Measurements from ENCODE around the gene NSA2.
A peak's percentile ranks its signal among the peaks of the same experiment; 100 is the strongest.
"Not testable (repeated sequence)": the region's sequence is repeated elsewhere in the genome, so short reads cannot be mapped to it uniquely, and the experiment has no call there.

NSA2 gene

GRCh38 chr5:74766849-74767578 is at the start of gene NSA2, which contains the start of gene GFM2:
Gene NSA2, plus strand, starts transcription at chr5:74767249. Its CDS starts 112 bp downstream, at chr5:74767361.
Gene GFM2, minus strand, starts transcription at chr5:74767117. Its CDS starts 3,375 bp downstream, at chr5:74763742.
- DNase-seq (ENCODE audit: low read depth in 2 of 3, low spot score in 2 of 3) = peak; percentile 75 to 80 (median 79)

DNA sequence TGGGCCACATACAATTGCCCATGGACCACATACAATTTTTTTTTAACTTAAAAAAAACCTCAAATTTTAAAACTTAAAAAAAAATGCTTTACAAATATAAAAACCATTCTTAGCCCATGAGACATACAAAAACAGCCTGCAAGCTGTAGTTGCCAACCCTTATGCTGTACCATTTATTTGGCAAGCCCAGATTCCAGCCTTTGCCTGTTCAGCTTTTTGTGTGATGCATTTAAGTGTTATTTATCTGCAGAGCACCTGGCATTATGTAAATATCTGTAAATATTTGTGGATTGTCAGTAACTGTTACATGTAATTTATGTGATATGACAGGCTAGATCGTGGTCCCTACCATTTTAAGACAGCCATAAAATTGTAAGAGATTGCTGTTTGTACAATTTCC is 49.5 kb upstream of the NSA2 start:
- DNase-seq (ENCODE audit: low read depth in 2 of 3, low spot score in 2 of 3) = no peak

GRCh38 chr5:74722271-74722670 is 44.8 kb upstream of the NSA2 start:
- no peak for DNase-seq (ENCODE audit: low read depth in 2 of 3, low spot score in 2 of 3)

DNA sequence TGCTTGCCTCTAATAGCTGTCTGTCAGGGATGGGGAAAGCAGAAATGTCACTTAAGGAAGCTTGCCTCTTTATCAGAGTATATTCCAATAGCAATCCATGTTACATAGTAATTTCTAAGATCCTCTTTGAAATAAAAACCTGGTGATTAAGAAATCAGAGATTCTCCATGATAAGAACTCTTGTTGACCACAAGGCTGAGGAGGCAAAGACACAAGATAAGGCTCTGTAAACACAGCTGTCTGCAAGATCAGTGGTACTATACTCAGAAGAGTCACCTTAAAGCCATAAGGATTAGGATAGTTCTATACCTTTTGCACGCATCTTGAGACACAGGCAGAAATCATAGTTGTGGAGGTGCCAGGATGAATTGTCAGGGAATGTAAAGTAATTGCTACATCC is 41.7 kb upstream of the NSA2 start:
- DNase-seq (ENCODE audit: low read depth in 2 of 3, low spot score in 2 of 3) = no peak

DNA sequence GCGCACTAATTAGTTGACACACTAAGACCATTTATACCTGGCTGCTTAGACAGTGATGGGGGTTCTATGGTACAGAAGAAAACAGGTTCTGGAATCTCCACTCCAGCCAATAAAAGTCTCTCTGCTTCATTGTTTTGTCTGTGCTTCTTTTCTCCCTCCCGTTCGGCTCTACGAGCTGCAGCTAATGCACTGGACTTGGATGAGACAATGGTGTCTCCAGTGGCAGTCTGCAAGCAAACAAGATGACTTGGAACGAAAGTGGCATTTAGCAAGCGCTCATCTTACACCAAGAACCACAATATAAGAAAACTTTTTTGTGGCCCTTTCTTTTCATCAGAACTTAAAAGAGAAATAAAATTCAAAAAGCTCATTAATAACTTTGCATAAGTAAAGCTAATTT is 30.3 kb upstream of the NSA2 start:
- no peak for DNase-seq (ENCODE audit: low read depth in 2 of 3, low spot score in 2 of 3)

- no peak for DNase-seq (ENCODE audit: low read depth in 2 of 3, low spot score in 2 of 3)
These were observed 28.6 kb upstream of the NSA2 start for GRCh38 chr5:74738406-74738805.

DNA sequence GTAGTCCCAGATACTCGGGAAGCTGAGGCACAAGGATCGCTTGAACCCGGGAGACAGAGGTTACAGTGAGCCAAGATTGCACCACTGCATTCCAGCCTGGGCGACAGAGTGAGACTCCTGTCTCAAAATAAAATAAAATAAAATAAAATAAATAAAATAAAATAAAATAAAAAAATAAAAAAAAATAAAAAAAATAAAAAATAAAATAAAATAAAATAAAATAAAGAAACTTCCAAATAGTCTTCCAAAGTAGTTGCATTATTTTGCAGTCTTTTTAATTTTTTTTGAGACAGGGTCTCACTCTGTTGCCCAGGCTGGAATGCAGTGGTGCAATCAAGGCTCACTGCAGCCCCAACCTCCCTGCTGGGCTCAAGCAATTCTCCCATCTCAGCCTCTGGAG is 18.3 kb upstream of the NSA2 start:
- DNase-seq (ENCODE audit: low read depth in 2 of 3, low spot score in 2 of 3) = not testable (repeated sequence)

GRCh38 chr5:74761241-74761640 is 5.8 kb upstream of the NSA2 start:
- DNase-seq (ENCODE audit: low read depth in 2 of 3, low spot score in 2 of 3) = no peak

- no peak for DNase-seq (ENCODE audit: low read depth in 2 of 3, low spot score in 2 of 3)
These were observed 4.5 kb upstream of the NSA2 start for GRCh38 chr5:74762599-74762998.

DNA sequence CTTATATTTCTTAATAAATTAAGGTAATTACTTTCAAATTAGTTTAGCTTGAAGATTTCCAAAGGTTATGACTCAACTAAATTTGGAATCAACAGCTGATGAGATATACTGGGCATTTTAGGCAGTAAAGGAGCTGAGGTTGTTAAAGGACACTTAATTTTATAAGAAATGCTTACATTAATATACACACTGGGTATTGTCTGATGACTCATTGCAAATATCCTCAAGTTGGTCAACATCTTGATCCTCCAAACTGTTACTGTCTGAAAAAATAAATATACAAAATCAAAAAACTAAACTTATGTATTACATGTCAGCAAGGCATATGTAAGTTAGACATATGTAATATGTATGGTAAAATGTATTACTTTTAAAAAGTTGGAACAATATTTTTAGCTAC is 3.5 kb upstream of the NSA2 start:
- DNase-seq (ENCODE audit: low read depth in 2 of 3, low spot score in 2 of 3) = no peak

DNA sequence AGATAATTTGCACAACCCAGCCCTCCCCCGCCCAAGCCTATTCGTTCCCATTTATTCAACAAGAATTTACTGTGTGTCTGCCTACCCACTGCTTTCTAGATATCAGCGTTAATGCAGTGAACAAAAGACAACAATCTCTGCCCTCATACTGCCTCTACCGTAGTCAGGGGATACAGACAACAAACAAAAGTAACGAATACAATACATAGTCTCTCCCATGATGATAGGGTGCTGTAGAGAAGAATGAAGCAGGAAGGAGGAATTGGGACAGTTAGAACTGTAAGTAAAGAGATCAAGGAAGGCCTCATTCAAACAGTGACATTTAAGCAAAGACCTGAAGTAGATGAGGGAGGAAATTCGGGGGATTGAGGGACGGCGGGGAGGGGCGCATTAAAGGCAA is 1.8 kb upstream of the NSA2 start:
- no peak for DNase-seq (ENCODE audit: low read depth in 2 of 3, low spot score in 2 of 3)

DNA sequence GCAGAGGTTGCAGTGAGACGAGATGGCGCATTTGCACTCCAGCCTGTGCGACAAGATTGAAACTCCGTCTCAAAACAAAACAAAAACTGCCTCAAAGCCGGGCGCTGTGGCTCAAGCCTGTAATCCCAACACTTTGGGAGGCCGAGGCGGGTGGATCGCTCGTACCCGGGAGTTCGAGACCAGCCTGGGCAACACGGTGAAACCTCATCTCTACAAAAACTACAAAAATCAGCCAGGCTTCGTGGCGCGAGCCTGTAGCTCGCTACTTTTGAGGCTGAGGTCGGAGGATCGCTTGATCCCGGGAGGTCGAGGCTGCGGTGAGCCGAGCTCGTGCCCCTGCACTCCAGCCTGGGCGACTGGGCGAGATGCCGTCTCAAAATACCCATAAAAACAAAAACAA is 1.1 kb upstream of the NSA2 start:
- DNase-seq (ENCODE audit: low read depth in 2 of 3, low spot score in 2 of 3) = no peak

DNA sequence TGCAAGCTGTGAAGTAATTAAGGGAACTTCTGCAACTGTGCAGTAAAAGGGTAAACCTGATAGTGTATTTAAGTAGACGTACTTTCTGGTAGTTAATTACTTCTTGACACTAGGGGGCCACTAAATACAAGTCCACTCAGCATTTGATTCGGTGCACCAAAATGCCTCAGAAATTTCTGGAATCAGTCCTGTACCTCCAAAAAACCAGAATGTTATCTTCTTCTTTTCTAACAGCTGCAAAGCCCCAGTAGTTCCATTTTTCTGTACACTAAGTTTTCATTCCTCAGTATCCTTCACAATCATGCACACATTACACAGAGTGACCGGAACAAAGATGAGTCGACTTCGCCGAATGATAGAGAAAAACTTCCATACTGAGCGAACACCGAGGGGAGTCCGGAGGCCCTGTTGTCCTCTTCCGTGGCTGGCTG is 616 bp upstream of the NSA2 start:
- DNase-seq (ENCODE audit: low read depth in 2 of 3, low spot score in 2 of 3) = no peak

DNA sequence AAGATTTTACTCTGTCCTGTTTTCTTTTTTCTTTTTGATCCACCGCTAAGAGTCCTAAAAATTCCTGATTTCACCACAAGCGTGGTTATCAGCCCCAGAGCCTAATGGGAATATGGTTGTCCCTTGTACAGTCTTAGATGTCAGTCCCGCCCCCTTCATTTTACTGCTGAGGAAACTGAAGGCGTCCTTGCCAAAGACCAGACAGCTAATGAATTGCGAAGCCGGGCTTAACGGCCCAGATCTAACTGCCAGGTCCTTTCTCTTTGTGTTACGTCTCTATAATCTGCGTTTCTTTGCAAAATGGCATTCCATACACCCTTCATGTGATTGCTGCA is 497 bp downstream of the NSA2 start:
- DNase-seq (ENCODE audit: low read depth in 2 of 3, low spot score in 2 of 3) = no peak

DNA sequence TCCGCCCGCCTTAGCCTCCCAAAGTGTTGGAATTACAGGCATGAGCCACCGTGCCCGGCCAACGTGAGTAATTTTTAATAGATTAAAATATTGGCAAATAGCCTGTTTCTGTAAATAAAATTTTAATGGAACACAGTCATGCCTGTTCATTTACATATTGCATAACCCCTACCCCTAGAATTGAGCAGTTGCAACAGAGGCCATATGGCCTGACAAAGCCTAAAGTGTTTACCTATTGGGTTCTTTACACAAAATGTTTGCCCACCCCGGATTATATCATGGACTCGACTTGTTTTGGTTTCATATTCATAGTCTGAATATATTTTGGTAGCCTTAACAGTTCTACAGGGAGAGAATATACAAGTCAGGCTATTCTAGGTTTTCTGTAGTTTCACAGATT is 5.3 kb downstream of the NSA2 start:
- no peak for DNase-seq (ENCODE audit: low read depth in 2 of 3, low spot score in 2 of 3)

- no peak for DNase-seq (ENCODE audit: low read depth in 2 of 3, low spot score in 2 of 3)
These were observed 11.6 kb downstream of the NSA2 start for GRCh38 chr5:74778609-74779008.

DNA sequence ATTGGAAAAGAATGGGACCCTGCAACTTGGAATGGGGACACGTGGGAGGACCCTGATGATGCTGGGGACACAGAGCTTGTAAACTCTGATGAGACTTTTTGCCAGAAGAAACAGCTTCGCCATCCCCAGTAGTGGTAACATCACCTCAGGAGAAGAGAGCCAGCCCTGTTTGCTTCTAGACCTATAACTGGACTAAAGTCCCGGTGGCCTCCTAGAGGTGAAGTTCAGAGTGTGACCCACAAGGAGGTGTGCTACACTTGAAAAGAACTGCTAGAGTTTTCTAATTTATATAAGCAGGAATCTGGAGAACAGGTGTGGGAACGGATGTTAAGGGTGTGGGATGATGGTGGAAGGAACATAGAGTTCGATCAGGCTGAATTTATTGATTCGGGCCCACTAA is 19.8 kb downstream of the NSA2 start:
- DNase-seq (ENCODE audit: low read depth in 2 of 3, low spot score in 2 of 3) = no peak

DNA sequence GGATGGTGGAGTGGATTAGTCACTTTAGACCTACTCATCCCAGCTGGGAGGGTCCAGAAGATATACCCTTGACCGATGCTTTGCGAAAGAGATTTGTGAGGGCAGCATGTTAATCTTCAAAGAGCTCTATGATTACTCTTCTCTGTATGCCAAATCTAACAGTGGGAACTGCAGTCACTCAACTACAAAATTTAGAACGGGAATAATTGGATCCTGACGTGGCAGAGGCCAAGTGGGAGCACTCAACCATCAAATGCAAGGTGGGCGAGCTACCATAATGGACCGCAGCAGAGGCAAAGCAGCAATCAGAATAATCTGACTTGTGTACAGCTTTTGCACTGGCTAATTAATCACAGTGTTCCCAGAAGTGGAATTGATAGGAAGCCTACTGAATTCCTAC is 20.4 kb downstream of the NSA2 start:
- no peak for DNase-seq (ENCODE audit: low read depth in 2 of 3, low spot score in 2 of 3)

DNA sequence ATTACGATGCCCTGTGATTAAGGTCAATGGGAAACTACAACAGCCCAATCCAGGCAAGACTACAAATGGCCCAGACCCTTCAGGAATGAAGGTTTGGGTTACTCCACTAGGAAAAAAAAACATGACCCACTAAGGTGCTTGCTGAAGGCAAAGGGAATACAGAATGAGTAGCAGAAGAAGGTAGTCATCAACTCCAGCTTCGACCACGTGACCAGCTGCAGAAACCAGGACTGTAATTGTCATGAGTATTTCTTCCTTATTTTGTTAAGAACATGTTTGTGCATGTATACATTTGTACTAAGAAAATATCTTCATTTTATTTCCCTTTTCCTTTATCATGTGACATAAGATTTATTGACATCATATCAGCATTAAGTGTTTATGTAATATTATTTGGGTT is 24.6 kb downstream of the NSA2 start:
- DNase-seq (ENCODE audit: low read depth in 2 of 3, low spot score in 2 of 3) = not testable (repeated sequence)

DNA sequence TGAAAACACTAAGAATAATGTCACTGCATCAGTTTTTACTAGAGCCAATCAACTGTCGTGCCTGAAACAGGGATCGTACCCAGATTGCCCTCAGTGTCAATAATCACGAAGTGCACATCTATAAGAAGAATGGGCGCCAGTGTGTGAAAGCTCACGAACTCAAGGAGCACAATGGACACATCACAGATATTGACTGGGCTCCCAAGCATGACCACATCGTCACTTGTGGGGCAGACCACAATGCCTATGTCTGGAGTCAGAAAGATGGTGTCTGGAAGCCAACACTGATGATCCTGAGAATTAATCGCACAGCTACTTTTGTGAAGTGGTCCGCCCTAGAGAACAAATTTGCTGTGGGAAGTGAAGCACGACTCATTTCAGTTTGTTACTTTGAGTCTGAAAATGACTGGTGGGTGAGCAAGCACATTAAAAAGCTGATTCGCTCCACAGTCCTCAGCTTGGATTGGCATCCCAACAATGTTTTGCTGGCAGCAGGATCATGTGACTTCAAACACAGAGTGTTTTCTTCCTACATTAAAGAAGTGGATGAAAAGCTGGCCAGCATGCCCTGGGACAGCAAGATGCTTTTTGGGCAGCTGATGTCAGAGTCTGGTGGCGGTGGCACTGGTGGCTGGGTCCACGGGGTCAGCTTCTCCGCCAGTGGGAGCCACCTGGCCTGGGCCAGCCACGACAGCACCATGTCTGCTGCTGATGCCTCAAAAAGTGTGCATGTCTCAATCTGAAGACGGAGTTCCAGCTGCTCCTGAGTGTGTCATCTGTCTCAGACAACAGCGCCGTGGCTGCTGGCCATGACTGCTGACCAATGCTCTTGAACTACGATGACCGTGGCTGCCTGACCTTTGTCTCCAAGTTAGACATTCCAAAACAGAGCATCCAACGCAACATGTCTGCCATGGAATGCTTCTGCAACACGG is 32.2 kb downstream of the NSA2 start:
- DNase-seq (ENCODE audit: low read depth in 2 of 3, low spot score in 2 of 3) = no peak

DNA sequence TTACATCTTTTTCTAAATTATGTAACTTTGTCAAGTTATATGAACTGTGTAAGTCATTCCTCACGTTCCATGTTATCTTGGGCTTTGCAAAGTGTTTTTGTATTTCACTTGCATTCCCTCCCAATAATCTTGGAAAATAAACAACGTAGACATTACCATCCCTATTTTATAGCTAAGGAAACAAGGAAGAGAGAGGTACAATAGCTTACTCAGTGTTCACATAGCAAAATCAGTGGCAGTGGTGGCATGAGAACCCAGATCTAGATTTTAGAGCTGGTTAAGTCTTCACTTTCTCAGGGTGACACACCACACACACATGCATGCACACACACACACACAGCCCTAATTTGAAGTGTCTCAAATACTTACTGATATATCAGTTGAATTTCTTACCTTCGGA is 34.1 kb downstream of the NSA2 start:
- DNase-seq (ENCODE audit: low read depth in 2 of 3, low spot score in 2 of 3) = no peak

GRCh38 chr5:74801941-74802340 is 34.9 kb downstream of the NSA2 start:
- no peak for DNase-seq (ENCODE audit: low read depth in 2 of 3, low spot score in 2 of 3)
